HG03571 (cell line): ENCODE results near the gene CMSS1.
"Not testable (repeated sequence)": the region's sequence is repeated elsewhere in the genome, so short reads cannot be mapped to it uniquely, and the experiment has no call there.

ENCODE experiments used
- ATAC-seq: cut with Tn5 transposase; IDR thresholded peaks from one replicate; pipeline ENCODE4 v1.9.1; 2021; ENCODE audit not compliant: unreplicated experiment

Gene CMSS1

DNA sequence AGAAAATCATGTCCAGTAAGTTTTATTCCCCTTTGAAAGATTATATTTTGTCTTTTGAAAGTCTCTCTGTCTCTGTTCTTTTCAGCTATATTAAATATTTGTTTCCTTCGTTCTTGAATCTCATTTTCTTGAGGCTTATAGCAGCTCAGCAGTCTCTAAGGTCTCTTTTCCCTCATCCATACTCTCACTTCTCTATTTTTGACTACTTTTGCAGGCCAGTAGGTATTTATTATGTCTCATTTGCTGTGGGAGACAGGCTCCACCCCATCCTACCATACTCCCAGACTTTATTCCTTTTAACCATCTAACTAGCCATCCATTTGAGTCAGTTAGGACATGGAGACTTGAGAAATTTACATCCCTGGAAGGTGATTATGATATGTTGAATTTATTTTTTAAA, 225.6 kb downstream of the CMSS1 start:
- no peak for ATAC-seq

DNA sequence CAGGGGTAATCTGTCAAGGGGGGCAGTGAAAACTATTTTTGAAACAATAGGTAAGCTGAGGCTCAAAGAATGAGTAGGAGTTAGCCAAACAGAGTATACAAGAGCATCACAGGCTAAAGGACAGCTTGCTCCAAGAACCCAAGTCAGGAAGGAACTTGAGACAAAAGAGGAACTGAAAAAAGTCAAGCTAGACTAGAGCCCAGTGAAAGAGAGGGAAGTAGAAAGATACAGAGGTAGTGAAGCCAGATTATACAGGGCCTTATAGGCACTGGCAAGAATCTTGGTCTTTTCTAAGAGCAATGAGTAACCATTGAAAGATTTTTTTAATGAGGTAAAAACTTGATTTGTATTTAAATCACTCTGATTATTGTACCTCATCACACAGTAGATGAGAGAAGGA, 226.7 kb downstream of the CMSS1 start:
- ATAC-seq = peak; percentile 82

DNA sequence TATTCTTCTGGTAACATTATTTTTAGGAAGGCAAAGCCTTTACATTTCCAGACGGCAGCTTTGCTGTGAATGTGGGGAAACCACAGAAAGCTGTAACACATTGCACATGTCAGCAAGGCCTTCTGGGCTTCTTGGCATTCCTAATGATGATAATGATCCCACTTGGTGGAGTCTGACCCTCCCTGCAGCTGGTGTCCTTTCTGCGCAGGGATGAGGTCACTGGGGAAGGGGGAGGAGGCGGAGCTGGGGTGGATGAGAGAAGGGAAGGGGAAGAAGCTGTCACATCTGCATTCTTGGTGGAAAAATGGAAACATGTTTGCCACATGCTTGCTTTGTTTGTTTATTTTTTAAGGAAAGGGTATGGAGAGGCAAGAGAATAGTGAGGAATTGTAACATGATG, 228.0 kb downstream of the CMSS1 start:
- no peak for ATAC-seq

DNA sequence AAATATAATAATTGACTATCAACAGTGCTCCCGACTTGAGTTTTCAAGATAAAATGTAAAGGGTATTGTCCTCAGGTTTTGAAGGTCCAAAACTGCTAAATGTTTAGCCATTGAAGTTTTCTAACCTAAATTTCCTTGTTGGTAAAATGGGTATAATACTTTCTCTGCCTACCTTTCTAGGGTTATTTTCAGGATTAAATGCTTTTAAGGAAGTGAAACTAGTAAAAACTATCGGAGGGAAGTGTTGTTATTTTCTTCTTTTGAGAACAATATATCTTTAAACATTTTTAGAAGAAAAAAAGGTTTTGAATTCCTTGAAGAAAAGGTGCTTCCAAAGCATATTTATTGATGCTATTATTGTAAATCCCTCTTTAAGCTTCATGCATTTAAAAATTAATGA, 229.3 kb downstream of the CMSS1 start:
- ATAC-seq = no peak

DNA sequence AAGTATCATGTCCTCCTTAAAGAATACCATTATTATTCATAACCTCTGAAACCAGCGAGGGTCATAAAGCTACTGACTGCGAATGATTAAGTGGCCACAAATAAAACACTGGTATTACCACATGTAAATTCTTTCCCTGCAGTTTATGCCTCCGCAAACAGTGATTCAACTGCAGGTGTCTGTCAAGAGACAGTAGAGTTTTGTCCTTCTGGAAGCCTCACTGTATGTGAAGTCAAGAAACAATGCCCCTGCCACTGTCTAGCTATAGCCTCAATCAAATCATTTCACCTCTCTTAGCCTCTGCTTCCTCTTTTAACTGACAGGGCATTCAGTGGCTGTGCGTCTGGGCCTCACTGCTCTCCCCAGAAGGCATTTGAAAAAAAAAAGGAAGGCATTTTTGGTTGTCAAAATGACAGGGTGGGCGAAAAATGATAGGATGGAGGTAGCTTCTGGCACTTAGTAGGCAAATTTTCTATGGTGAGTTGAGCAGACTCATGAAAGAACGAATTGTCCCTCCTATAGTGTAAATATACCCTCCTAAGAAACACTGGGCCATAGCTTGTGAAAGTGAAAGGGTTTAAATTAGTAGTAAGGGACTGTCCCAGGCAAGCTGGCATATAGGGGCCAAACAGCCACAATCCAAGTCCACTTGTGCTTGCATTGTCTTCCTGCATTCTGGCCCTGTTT, 229.9 kb downstream of the CMSS1 start:
- ATAC-seq = peak; percentile 72

DNA sequence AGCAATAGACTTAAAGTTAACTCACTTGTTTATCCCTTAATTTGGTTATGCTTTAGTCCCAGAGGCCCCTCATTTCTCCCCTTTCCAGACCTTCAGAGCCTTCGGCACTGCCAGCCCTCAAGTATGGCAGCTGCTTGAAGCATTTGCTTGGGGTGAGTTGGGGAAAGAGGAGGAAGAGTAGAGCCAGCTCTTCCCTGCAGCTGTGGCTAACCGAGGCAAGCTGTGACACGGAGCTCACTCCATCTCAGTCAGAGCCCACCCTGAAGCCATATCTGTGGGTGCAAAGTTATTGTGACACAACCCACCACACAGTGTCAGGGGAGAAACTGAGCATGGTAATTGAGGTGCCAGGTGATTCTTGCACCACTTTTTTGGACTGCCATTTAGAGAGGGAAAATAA, 230.6 kb downstream of the CMSS1 start:
- ATAC-seq = no peak

DNA sequence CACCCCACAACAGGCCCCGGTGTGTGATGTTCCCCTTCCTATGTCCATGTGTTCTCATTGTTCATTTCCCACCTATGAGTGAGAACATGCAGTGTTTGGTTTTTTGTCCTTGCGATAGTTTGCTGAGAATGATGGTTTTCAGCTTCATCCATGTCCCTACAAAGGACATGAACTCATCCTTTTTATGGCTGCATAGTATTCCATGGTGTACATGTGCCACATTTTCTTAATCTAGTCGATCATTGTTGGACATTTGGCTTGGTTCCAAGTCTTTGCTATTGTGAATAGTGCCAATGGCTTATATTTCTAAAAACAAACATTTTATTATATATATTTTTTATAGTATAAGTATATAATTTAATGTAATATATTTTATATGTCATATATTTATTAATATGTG, 233.9 kb downstream of the CMSS1 start:
- ATAC-seq = not testable (repeated sequence)

DNA sequence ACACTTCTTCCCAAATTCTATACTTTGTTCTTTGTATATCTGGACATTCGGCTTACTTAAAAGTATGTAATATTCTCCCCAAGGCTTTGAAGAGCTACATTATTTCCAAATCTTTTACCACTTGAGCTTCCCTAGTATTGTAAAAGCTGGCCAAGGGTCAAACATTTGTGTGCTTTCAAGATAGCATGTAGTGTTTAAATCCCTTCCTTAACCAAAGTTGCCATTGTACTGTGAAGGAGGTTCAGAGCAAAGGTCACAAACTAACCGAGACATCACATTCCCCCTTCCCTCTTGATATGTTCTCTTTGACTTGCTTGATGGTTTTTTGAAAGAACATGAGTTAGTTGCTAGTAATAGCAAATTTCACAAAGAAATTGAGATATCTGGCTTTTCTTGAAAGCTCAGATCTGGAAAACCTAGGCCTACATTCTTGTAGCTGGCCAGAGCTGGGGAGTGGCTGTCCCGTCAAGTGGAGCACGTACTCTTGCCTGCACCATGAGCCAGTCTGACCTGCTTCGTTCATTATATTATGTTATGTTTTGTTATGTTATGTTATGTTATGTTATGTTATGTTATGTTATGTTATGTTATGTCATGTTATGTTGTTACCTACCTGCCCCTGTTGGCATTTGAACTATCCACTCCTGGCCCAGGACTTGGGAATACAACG, 236.4 kb downstream of the CMSS1 start:
- ATAC-seq = no peak

DNA sequence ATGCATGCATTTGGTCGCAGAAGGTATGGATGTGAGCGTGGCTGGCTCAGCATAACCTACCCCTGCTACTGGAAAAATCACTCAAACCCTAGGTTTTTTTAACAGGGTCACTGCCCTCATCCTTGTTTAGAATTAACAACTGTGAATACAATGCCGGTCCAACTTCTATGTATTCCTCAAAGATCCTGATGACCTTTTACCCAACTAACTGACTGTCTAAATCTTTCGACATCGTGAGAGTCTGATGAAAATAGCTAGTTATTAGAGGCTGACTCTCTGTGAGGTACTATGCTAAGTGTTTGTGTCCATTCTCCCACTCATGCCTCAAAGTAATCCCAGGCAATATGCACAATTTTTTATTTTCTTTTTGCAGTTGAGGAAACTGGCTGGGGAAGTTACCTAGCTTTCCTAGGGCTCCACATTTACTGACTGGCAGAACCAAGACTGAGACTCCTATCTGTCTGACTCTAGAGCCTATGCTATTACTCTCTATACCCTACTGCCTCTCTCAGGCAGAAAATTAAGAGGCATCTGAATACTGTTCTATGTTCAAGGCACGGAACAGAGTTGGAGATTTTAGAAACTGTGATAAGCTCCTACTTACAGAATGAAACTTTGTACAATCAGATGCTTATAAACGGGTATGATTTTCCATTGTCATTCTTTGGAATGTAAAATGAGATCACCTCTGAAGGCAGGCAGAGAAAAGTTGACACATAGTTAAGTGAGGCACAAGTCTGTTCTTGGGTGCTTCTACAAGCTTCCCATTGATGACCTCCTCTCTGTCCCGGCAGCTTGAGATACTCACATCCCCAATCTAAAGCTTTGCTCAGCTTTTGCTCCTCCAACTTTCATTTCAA, 240.3 kb downstream of the CMSS1 start:
- ATAC-seq = no peak

DNA sequence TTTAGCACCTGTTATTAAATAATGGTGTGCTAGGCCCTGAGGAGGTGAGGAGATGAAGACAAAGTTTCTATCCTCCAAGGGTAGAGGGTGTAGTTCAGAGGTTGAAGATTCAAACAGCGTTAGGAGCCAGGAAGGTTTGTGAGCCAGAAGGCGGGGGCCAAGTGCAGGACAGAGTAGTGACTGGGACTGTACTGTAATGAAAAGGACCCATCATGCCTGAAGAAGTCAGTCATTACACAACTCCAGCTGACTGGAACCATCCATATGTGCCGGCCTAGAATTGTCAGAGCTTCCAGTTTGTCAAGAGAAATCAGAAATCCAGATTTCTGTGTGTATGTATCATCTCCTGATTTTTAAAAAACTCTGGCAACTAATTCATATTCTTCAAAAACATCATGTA, 241.8 kb downstream of the CMSS1 start:
- no peak for ATAC-seq

DNA sequence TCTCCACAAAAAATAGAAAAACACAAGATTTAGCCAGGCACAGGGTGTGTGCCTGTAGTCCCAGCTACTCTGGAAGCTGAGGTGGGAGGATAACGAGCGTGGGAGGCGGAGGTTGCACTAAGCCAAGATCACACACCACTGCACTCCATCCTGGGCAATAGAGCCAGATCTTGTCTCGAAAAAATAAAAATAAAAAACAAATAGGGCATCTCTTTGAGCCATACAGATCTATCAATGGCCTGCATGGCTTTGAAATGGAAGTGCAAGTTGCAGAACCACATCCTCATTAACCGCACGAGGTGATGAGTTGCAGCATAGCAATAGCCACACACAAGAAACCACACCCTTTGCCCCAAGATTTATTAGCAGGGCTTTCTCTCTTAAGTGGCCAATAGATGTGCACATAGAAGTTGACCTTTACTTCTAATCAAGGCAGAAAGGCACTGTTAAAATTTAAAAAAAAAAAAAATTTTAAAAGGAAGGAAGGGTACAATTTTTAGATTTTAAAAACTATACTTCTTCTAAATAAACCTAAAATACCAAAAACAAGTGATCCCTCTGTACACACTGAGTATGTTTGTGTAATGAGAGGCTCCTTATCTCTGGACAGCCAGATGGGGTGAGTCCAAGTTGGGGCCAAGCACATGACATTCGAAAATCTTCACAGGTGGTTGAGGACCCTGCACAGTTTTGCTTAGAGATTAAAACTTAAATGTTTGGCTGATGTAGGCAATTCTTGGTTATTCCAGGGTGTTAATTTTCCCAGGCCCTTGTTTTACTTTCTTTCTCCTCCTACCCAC, 243.2 kb downstream of the CMSS1 start:
- ATAC-seq = no peak

DNA sequence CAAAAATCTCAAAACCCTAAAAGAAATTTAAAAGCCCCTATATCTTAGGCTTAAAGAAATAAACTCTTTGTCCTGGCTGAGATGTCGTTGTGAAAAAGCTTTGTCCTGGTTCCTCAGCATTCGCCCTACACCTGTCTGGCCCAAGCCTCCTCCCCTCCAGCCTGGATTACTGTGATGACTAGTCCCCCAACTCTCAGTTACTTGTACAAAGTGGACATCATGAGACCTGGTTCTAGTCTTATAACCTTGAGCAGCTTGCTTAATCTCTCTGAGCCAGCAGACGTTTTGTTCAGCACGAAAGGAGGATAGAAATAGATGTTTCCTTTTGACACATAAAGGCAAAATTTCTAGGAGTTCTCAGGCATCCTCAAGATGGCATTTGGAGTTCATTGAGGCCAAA, 245.0 kb downstream of the CMSS1 start:
- no peak for ATAC-seq

DNA sequence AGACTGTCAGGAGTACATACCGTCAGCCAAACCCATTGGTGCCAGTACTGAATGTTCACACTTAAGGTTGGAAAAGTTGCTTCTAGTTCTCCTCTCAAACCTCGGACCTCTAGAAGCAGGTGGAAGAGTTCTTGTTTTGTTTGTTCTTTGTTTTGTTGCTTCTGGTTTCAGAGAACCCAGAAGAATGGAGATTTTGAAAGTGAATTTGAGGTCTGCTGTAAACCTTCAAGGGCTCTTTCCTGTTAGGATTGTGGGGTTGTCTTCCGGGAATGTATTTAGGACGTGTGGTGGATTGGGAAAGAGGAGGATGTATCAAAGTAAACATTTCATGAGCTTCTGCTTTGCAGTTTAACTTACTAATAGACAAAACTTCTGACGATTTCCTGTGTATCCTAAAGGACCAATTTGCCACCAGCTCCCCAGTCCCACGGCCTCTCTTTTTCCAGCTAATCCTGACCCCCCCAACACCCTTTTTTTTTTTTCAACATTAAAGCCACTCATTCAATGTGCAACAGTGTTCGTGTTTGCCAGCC, 246.3 kb downstream of the CMSS1 start:
- no peak for ATAC-seq

DNA sequence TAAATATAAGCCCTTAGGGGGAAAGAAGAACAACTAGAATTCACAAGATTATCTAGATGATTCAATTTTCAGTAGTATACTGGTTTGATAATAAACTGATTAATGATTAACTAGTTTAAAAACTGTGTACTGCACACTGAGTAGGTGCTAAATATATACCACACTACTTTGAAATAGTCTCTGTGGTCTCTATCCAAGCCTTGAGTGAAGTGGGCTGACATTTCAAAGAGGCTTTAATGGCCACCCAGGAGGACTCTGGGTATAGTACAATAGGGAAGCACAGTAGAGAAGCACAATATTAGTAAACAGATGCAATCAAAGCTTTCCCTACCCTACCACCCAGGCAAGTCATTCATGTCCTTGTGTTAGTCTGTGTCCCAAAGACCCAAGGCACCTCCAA, 249.9 kb downstream of the CMSS1 start:
- ATAC-seq = no peak

DNA sequence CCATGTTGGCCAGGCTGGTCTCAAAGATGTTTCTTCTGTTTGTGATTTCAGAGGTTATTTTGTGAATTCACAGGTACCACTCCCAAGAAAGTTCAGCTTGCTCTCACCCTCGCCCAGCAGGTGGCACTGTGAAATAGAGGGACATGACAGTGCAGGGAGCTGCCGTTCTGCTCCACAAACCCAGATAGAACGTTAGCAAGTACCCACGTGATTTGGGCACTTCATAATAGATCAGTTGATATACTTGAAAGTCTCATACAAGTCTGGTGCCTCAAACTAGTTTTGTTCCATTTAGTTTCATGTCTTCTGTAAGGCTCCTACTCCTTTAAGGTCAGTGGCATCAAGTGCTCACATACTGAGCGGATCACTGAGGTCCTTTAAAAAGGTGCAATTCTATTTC, 251.2 kb downstream of the CMSS1 start:
- no peak for ATAC-seq

DNA sequence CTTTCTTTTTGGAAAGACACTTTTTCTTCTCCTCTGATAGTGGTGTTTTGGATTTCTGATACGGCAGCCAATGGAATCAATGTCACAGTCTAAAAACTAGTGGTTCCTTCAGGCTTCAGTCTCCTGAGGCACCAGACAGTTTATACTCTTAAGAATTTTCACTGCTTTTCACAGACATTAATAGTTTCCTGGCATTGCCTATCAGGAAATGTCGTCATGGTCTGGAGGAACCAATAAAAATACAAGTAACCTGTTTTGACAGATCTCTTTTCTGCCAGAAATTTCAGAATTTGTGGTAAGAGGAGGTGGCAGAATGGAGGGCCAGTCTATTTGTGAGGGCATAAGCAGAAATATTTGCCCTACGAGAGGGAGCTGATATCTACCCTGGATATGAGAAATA, 251.8 kb downstream of the CMSS1 start:
- ATAC-seq = no peak

DNA sequence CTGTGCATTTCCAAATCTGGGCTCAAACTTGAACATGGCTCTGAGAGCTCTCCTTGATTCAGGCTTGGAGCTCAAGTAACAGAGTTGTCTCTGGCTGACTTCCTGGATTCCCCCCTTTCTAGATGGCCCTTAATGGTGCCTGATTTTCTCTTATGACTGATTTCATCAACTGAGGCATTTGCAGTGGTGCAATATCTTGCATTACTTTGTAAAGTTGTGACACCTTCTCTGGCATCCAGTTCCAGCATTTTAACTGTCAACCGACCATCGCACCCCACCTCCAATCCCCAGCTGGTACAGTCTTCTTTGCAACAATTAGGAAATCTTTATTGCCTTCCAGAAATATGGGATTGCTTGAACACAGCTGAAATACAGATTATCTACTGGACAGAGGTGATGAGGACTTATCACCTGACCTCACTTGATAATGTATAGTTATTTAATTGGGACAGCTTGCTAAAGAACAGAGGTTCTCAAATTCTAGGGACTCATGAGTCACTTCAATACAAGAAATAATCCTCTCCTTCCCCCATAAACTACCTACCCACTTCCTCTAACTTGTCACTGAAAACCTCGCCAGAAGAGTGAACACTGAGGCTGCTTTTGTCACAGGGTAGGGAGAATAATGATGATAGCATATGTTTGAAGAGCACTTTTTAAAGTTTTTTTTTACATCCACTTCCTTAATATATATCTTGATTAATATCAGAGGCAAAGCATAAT, 254.8 kb downstream of the CMSS1 start:
- no peak for ATAC-seq

DNA sequence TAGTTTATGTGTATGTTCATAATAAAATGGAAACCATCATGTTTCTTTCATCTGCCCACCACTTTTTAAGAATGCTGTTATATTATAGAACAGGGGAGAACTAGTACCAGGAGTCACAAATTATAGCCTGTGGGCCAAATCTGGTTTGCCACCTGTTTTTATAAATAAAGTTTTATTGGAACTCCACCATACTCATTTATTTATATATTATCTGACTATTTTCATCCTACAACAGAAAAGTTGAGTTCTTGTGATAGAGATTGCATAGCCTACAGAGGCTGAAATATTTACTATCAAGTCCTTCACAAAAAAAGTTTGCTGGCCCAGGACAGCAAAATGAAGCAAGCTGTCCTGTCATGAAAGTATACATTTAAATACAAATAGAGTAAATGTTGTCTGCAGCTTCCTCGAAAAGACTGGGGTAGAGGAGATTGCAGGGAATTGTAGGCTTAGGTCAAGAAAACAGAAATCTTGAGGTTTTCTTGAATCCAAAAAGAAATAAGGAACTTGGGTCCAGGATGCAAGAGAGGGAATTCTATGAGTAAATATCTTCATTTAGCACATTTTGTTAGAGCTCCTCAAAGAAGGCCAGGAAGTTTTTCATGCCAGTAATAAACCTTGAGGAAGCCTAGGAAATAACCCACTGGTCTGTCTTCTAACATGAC, 255.5 kb downstream of the CMSS1 start:
- ATAC-seq = no peak

DNA sequence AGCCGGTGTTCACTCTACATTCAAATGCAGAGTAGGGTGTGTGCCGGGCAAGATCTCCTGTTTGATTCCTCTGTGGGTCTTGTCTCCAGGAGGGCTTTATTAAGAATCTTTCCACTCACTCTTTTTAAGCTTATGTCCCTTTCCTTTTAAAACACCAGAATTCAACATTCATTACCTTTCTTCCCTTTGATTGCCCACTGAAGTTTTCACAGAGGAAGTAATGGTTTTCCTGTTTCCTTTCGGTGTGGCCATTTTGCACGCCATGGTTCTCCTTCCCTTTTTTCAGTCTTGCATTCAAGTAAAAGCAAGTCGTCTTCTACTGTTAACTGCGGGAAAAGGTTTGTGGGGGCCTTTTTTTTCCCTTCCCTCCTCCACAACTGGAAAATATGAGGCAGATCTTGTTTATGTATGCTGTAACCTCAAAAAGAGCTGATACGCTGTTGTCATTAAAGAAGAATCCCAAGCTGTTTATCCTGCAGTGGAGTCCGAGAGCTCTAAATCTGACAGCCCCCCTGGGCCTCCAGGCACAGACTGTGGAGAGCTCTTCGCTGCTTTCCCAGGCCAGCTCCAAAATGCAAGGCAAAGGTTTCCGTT, 256.1 kb downstream of the CMSS1 start:
- ATAC-seq = no peak
